Measurements from ENCODE around the gene CGNL1. TPM values are rescaled to one million over a fixed set of nuclear protein-coding genes. Genes with fewer than 3 reads are reported as not detected.

The CGNL1 gene
- total and polyA plus RNA-seq, 10 of the 15 experiments (the other 5 are each of a cell fraction or from before 2014, with no cell fraction given) = under 0.01 to 0.27 (median 0.04) TPM; not detected in 3

DNA sequence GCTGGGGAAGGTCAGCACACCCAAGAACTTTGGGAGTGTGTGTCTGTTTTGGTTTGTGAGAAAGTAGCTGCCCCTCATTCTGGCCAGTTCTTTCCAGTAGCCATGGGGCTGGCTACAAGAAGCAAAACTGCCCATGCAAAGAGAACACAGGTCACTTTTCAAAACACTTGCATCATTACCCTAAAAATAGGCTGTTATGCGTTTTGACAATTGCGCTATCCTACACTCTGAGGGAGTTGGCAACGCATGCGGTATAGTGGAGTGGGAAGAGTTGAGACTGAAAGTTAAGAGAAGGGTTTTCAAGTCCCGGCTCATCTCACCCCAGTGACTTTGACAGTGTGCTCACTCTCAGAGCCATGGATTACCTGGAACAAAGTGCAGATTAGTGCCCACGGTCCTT is 173.6 kb downstream of the CGNL1 start:
- Histone ChIP-seq H3K36me3 (ENCODE audit: control insufficient read depth in 2 of 2, insufficient read depth in 2 of 2, low read length in 1 of 2) (no peaks in the 10 kb centered on the region), H3K4me1 (ENCODE audit: control insufficient read depth, insufficient read depth, low read length) (no peaks in the 10 kb centered on the region), H3K4me2 (ENCODE audit: control insufficient read depth, insufficient read depth) (no peak overlapping the region), H3K79me2 (ENCODE audit: control insufficient read depth, insufficient read depth, low read length) (no peaks in the 10 kb centered on the region), H3K27ac (ENCODE audit: control insufficient read depth, insufficient read depth) (no peak overlapping the region), H2AFZ (ENCODE audit: control insufficient read depth, low read depth, low read length) (no peak overlapping the region), H4K20me1 (ENCODE audit: control insufficient read depth, insufficient read depth) (no peaks in the 10 kb centered on the region), H3K27me3 (replicated peaks in 1 of 2; ENCODE audit: control insufficient read depth in 2 of 2, insufficient read depth in 2 of 2, low read length in 1 of 2) (peaks cover 0 to 3% of the 10 kb centered on the region in 2 experiments; a peak in 2 of 4 replicates), H3K4me3 (no peak overlapping the region), H3K9me3 (replicated peaks; ENCODE audit: control insufficient read depth, insufficient read depth, low read length) (no peaks in the 10 kb centered on the region), H3K9ac (ENCODE audit: control insufficient read depth, insufficient read depth, low read length) (no peak overlapping the region)
- DNase-seq (ENCODE audit: low read depth, low spot score) = no peak
- WGBS (ENCODE audit: insufficient coverage, insufficient replicate concordance, low lambda C conversion rate, missing lambda C conversion rate) = 67% methylated on average over 6 of the region's 6 CpGs
- ChIA-PET CTCF (interaction anchor here (0.6 to 1.1 kb wide), 2 partner anchors 12 to 404 kb away, joined by 3 read pairs; no protein-coding TSS in a partner anchor), RAD21 (ENCODE audit: unreplicated experiment) (no interaction called here), SMC1A (ENCODE audit: uncharacterized antibody, unreplicated experiment) (no interaction called here), POLR2A (no interaction called here)
- intact Hi-C loops (cut with micrococcal nuclease; ENCODE audit: unreplicated experiment) = no loop called here
- BruUV-seq (replicated peaks) = no TSS peak
- TF ChIP-seq BCL11A (IDR thresholded peaks at IDR 0.05; ENCODE audit: low read depth, low read length) (no peak), CBX5 (IDR thresholded peaks at IDR 0.05; ENCODE audit: low read depth) (no peak), SUZ12 (IDR thresholded peaks at IDR 0.05; ENCODE audit: unreplicated experiment) (no peak), ZSCAN29 (IDR thresholded peaks at IDR 0.05) (no peak), TBL1XR1 (IDR thresholded peaks at IDR 0.05; ENCODE audit: low read depth, low read length) (no peak), YBX1 (IDR thresholded peaks at IDR 0.05) (no peak), SIN3A (IDR thresholded peaks at IDR 0.05; ENCODE audit: low read depth, low read length) (no peak), SP1 (IDR thresholded peaks at IDR 0.05; ENCODE audit: low read depth, low read length) (no peak), CREB1 (IDR thresholded peaks at IDR 0.05; ENCODE audit: low read depth) (no peak), KDM1A (IDR thresholded peaks at IDR 0.05; ENCODE audit: borderline replicate concordance) (no peak), ZBTB4 (CRISPR knock-in tag; IDR thresholded peaks at IDR 0.05) (no peak), GABPA (IDR thresholded peaks at IDR 0.05; ENCODE audit: low read depth) (no peak), ZNF207 (IDR thresholded peaks at IDR 0.05; ENCODE audit: borderline replicate concordance) (no peak), NKRF (conservative IDR thresholded peaks at IDR 0.05) (no peak)
- TF ChIP-seq, protein P1, sequence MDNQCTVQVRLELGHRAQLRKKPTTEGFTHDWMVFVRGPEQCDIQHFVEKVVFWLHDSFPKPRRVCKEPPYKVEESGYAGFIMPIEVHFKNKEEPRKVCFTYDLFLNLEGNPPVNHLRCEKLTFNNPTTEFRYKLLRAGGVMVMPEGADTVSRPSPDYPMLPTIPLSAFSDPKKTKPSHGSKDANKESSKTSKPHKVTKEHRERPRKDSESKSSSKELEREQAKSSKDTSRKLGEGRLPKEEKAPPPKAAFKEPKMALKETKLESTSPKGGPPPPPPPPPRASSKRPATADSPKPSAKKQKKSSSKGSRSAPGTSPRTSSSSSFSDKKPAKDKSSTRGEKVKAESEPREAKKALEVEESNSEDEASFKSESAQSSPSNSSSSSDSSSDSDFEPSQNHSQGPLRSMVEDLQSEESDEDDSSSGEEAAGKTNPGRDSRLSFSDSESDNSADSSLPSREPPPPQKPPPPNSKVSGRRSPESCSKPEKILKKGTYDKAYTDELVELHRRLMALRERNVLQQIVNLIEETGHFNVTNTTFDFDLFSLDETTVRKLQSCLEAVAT (IDR thresholded peaks at IDR 0.05) = no peak
- no peak for ATAC-seq
- in situ Hi-C loops (cut with MboI) = loop anchor here (25.0 kb wide), 2 partner anchors 538 to 738 kb away; no protein-coding TSS in a partner anchor
- no peak for FAIRE-seq

All from GM12878 (cell line).